CD4-positive, alpha-beta memory T cell (primary cell): Measurements from ENCODE around the gene FAP. TPM values are rescaled to one million over a fixed set of nuclear protein-coding genes. Genes with fewer than 3 reads are reported as not detected.

Source experiments
- CTCF ChIA-PET: fragments of 350-600 bp; sonication (Branson Sonifier 250); formaldehyde crosslinking; loops from one replicate; lab custom pipeline; 2021; ENCODE audit warnings: inconsistent platforms; ENCODE audit not compliant: partially characterized antibody; lab: Charles Lee
- POLR2A ChIA-PET: fragments of 350-600 bp; sonication (Branson Sonifier 250); formaldehyde crosslinking; loops from one replicate; lab custom pipeline; 2021; ENCODE audit not compliant: partially characterized antibody; lab: Charles Lee
- DNase-seq, 5 donors: peaks; one replicate each; pipeline versions ENCODE4 v3.0.0 to v3.0.0-alpha.2; 2020 to 2022; ENCODE audit warnings: mixed read lengths in 1 of 5
- H3K27ac ChIP-seq: one replicate; pipeline ENCODE4 v1.7.0; 2013; ENCODE audit warnings: low read depth, low read length
- H3K27me3 ChIP-seq: 2 replicates; pipeline ENCODE4 v1.7.0; 2013; ENCODE audit warnings: mild to moderate bottlenecking, low read length, moderate library complexity; ENCODE audit not compliant: insufficient read depth
- H3K36me3 ChIP-seq: 2 replicates; pipeline ENCODE4 v1.7.0; 2013; ENCODE audit warnings: mild to moderate bottlenecking, low read length, moderate library complexity; ENCODE audit not compliant: insufficient read depth
- H3K4me1 ChIP-seq: 2 replicates; pipeline ENCODE4 v1.7.0; 2013; ENCODE audit warnings: mild to moderate bottlenecking, low read length, moderate library complexity; ENCODE audit not compliant: insufficient read depth
- H3K4me3 ChIP-seq, 2 donors: one replicate each; pipeline ENCODE4 v1.7.0; 2013; ENCODE audit warnings: low read length in 2 of 2, mild to moderate bottlenecking in 1 of 2
- H3K9me3 ChIP-seq, 2 donors: one replicate each; pipeline ENCODE4 v1.7.0; 2013; ENCODE audit warnings: low read length in 2 of 2, control low read depth in 1 of 2; ENCODE audit not compliant: control insufficient read depth in 1 of 2
- H3K27ac Mint-ChIP-seq, 7 donors: one replicate each; pipeline ENCODE4 v1.8.0; 2020 to 2021; ENCODE audit warnings: mixed read lengths in 7 of 7, mild to moderate bottlenecking in 6 of 7, inconsistent platforms in 3 of 7, moderate library complexity in 3 of 7
- H3K27me3 Mint-ChIP-seq, 2 donors: one replicate each; pipeline ENCODE4 v1.8.0; 2020 to 2021; ENCODE audit warnings: mixed read lengths in 2 of 2
- H3K36me3 Mint-ChIP-seq, 2 donors: one replicate each; pipeline ENCODE4 v1.8.0; 2020 to 2021; ENCODE audit warnings: mixed read lengths in 2 of 2, inconsistent platforms in 1 of 2, mild to moderate bottlenecking in 1 of 2
- H3K4me1 Mint-ChIP-seq, 4 donors: one replicate each; pipeline ENCODE4 v1.8.0; 2020 to 2021; ENCODE audit warnings: mixed read lengths in 4 of 4, mild to moderate bottlenecking in 1 of 4
- H3K4me3 Mint-ChIP-seq, 8 donors: one replicate each; pipeline ENCODE4 v1.8.0; 2020 to 2021; ENCODE audit warnings: mixed read lengths in 8 of 8, mild to moderate bottlenecking in 7 of 8, moderate library complexity in 6 of 8, inconsistent platforms in 3 of 8
- H3K9me3 Mint-ChIP-seq, 8 donors: one replicate each; pipeline ENCODE4 v1.8.0; 2020 to 2021; ENCODE audit warnings: mixed read lengths in 8 of 8, mild to moderate bottlenecking in 5 of 8, inconsistent platforms in 3 of 8, moderate library complexity in 1 of 8
- intact Hi-C: fragments of 100-400 bp; cut with micrococcal nuclease; formaldehyde crosslinking; loops from one replicate; pipeline ENCODE4 v1.15.1; 2023
- polyA plus RNA-seq, 2 donors: library from polyadenylated mRNA; unstranded; fragments of 300-500 nt; fragmentation: Illumina TruSeq; gene quantifications; one replicate each; pipeline ENCODE4 v1.2.3, GENCODE V29; 2021
- total RNA-seq, 2 experiments: library from RNA; stranded (reverse); gene quantifications; one replicate each; pipeline ENCODE4 v1.2.3, GENCODE V29; 2021

Gene FAP
- total and polyA plus RNA-seq, 4 experiments from 2014 or later, result not detected

DNA sequence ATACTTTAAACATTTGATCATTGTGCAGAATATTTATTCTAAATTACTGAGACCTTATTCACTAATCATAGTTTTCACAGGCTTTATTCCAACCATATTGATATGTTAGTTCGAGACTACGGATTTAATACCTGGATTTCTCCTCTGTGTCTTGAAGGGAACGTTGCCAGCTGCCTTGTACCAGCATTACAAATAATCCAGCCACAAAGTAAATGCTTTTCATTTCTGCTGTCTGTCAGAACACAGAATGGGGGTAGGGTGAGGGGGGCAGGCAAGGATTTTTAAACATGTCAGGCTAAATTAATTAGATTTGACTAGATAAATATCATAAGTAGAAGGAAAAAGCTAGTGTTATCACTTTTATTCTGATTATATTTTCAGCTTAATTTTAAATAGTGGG is 94.3 kb downstream of the FAP start:
- intact Hi-C loops, result no loop called here
- H3K4me3 ChIP-seq, result no peak overlapping the region
- Mint-ChIP-seq H3K27me3 (peaks cover 19 to 28% of the 10 kb centered on the region in 2 donors), H3K27ac (no peak overlapping the region), H3K36me3 (no peaks in the 10 kb centered on the region), H3K4me1 (peaks cover 0 to 4% (median 3%) of the 10 kb centered on the region in 4 donors), H3K9me3 (no peaks in the 10 kb centered on the region), H3K4me3 (no peak overlapping the region)
- CTCF ChIA-PET, result interaction anchor here (2.9 kb wide), 1 partner anchor 150 kb away, joined by 14 read pairs; no protein-coding TSS in a partner anchor
- no peak overlapping the region for H3K27ac ChIP-seq
- peaks cover 3% of the 10 kb centered on the region for H3K27me3 ChIP-seq
- peaks cover 3% of the 10 kb centered on the region for H3K4me1 ChIP-seq
- no peaks in the 10 kb centered on the region for H3K36me3 ChIP-seq
- POLR2A ChIA-PET, result no interaction called here
- no peaks in the 10 kb centered on the region for H3K9me3 ChIP-seq
- DNase-seq, result no peak

GRCh38 chr2:162143969-162144368 is 99.3 kb downstream of the FAP start:
- Mint-ChIP-seq H3K27me3 (peaks cover 22 to 24% of the 10 kb centered on the region in 2 donors), H3K4me1 (no peaks in the 10 kb centered on the region), H3K4me3 (no peak overlapping the region), H3K27ac (no peak overlapping the region), H3K36me3 (no peaks in the 10 kb centered on the region), H3K9me3 (no peaks in the 10 kb centered on the region)
- Histone ChIP-seq H3K27ac (no peak overlapping the region), H3K9me3 (no peaks in the 10 kb centered on the region), H3K36me3 (no peaks in the 10 kb centered on the region), H3K4me3 (no peak overlapping the region), H3K4me1 (no peaks in the 10 kb centered on the region), H3K27me3 (peaks cover 4% of the 10 kb centered on the region)
- DNase-seq, result no peak
- ChIA-PET POLR2A (no interaction called here), CTCF (interaction anchor here (1.6 to 1.8 kb wide), 2 partner anchors 9 to 18 kb away, joined by 4 to 13 read pairs; no protein-coding TSS in a partner anchor)
- intact Hi-C loops, result no loop called here

GRCh38 chr2:162138310-162138709 is 104.9 kb downstream of the FAP start:
- Mint-ChIP-seq H3K4me3 (no peak overlapping the region), H3K27ac (no peak overlapping the region), H3K36me3 (no peaks in the 10 kb centered on the region), H3K27me3 (peaks cover 11 to 22% of the 10 kb centered on the region in 2 donors), H3K9me3 (no peaks in the 10 kb centered on the region), H3K4me1 (no peaks in the 10 kb centered on the region)
- Histone ChIP-seq H3K36me3 (no peaks in the 10 kb centered on the region), H3K27ac (no peak overlapping the region), H3K9me3 (no peaks in the 10 kb centered on the region), H3K4me1 (no peaks in the 10 kb centered on the region), H3K4me3 (no peak overlapping the region), H3K27me3 (peaks cover 4% of the 10 kb centered on the region)
- DNase-seq, result no peak
- POLR2A ChIA-PET, result no interaction called here
- CTCF ChIA-PET, result no interaction called here
- intact Hi-C loops, result no loop called here

- Mint-ChIP-seq H3K9me3 (no peaks in the 10 kb centered on the region), H3K27me3 (no peaks in the 10 kb centered on the region), H3K36me3 (no peaks in the 10 kb centered on the region), H3K27ac (no peak overlapping the region), H3K4me3 (no peak overlapping the region), H3K4me1 (peaks cover 11 to 16% (median 14%) of the 10 kb centered on the region in 4 donors)
- H3K4me1 ChIP-seq, result peaks cover 6% of the 10 kb centered on the region
- no peaks in the 10 kb centered on the region for H3K36me3 ChIP-seq
- ChIA-PET POLR2A (no interaction called here), CTCF (interaction anchor here (4.0 to 4.6 kb wide), 3 partner anchors 123 to 540 kb away, joined by 40 to 60 read pairs (median 54); no protein-coding TSS in a partner anchor)
- DNase-seq, result no peak
- no peak overlapping the region for H3K4me3 ChIP-seq
- no peaks in the 10 kb centered on the region for H3K27me3 ChIP-seq
- H3K9me3 ChIP-seq, result no peaks in the 10 kb centered on the region
- intact Hi-C loops, result no loop called here
- H3K27ac ChIP-seq, result no peak overlapping the region
Observed at GRCh38 chr2:162127422-162127821, 115.8 kb downstream of the FAP start.

DNA sequence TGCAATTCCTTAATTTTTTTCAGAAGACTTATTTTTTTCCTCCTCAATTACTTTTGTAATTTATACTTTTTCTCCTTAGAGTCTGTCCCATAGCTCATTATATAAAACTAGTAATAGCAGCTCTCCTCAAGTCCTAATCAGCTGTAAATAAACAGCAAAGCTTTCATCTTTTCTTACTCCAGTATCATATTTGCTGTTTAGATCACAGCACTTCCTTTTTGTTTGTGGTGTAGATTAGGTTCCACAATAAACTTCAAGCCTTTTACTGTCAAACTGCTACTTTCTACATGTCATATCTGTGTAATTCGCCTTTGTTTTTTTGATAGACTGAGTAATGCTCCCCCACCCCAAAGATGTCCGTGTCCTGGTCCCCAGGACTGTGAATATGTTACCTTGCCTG is 116.7 kb downstream of the FAP start:
- Histone ChIP-seq H3K9me3 (no peaks in the 10 kb centered on the region), H3K27ac (no peak overlapping the region), H3K4me1 (peaks cover 6% of the 10 kb centered on the region), H3K27me3 (no peaks in the 10 kb centered on the region), H3K36me3 (no peaks in the 10 kb centered on the region), H3K4me3 (no peak overlapping the region)
- no peaks in the 10 kb centered on the region for H3K36me3 Mint-ChIP-seq
- H3K27ac Mint-ChIP-seq, result peak overlapping the region in 4 of 7 donors; percentile 1 to 68 (median 28)
- intact Hi-C loops, result no loop called here
- no peaks in the 10 kb centered on the region for H3K9me3 Mint-ChIP-seq
- ChIA-PET POLR2A (interaction anchor here (1.1 kb wide), 1 partner anchor 115 kb away, joined by 3 read pairs; no protein-coding TSS in a partner anchor), CTCF (interaction anchor here (0.9 to 4.6 kb wide), 17 partner anchors 9 to 904 kb away, joined by 3 to 60 read pairs (median 7); partner anchors contain the start of gene DPP4)
- H3K27me3 Mint-ChIP-seq, result no peaks in the 10 kb centered on the region
- H3K4me3 Mint-ChIP-seq, result peak overlapping the region in 1 of 8 donors; percentile 31
- no peak for DNase-seq
- H3K4me1 Mint-ChIP-seq, result peaks cover 11 to 16% (median 14%) of the 10 kb centered on the region in 4 donors

GRCh38 chr2:162126111-162126519 is 117.1 kb downstream of the FAP start:
- ChIA-PET CTCF (interaction anchor here (0.9 to 4.6 kb wide), 20 partner anchors 7 to 903 kb away, joined by 3 to 60 read pairs (median 7); partner anchors contain the start of gene DPP4), POLR2A (interaction anchor here (0.5 to 1.2 kb wide), 3 partner anchors 115 to 165 kb away, joined by 3 read pairs; no protein-coding TSS in a partner anchor)
- intact Hi-C loops, result no loop called here
- no peaks in the 10 kb centered on the region for H3K9me3 ChIP-seq
- no peak overlapping the region for H3K27ac ChIP-seq
- no peaks in the 10 kb centered on the region for H3K36me3 ChIP-seq
- no peaks in the 10 kb centered on the region for H3K27me3 Mint-ChIP-seq
- H3K4me3 Mint-ChIP-seq, result no peak overlapping the region
- no peak overlapping the region for H3K4me3 ChIP-seq
- DNase-seq, result no peak
- H3K4me1 Mint-ChIP-seq, result peaks cover 11 to 16% (median 14%) of the 10 kb centered on the region in 4 donors
- H3K4me1 ChIP-seq, result peaks cover 6% of the 10 kb centered on the region
- H3K27me3 ChIP-seq, result no peaks in the 10 kb centered on the region
- H3K36me3 Mint-ChIP-seq, result no peaks in the 10 kb centered on the region
- H3K9me3 Mint-ChIP-seq, result no peaks in the 10 kb centered on the region
- H3K27ac Mint-ChIP-seq, result peak overlapping the region in 4 of 7 donors; percentile 1 to 68 (median 30)

GRCh38 chr2:162125138-162125537 is 118.1 kb downstream of the FAP start:
- ChIA-PET POLR2A (interaction anchor here (0.5 to 1.2 kb wide), 2 partner anchors 30 to 122 kb away, joined by 3 read pairs; no protein-coding TSS in a partner anchor), CTCF (interaction anchor here (0.6 to 4.6 kb wide), 27 partner anchors 8 to 902 kb away, joined by 3 to 60 read pairs (median 5); partner anchors contain the start of gene DPP4)
- Histone ChIP-seq H3K9me3 (no peaks in the 10 kb centered on the region), H3K27me3 (no peaks in the 10 kb centered on the region), H3K4me3 (no peak overlapping the region), H3K27ac (no peak overlapping the region), H3K36me3 (no peaks in the 10 kb centered on the region), H3K4me1 (peaks cover 6% of the 10 kb centered on the region)
- Mint-ChIP-seq H3K9me3 (no peaks in the 10 kb centered on the region), H3K4me1 (peaks cover 11 to 16% (median 14%) of the 10 kb centered on the region in 4 donors), H3K4me3 (no peak overlapping the region), H3K27ac (peak overlapping the region in 2 of 7 donors; percentile 3 to 29), H3K36me3 (no peaks in the 10 kb centered on the region), H3K27me3 (no peaks in the 10 kb centered on the region)
- intact Hi-C loops, result loop anchor here (2.0 kb wide), 1 partner anchor 172 kb away; no protein-coding TSS in a partner anchor
- DNase-seq, result no peak
